ENCODE results near the gene IL13.

IL13 gene

DNA sequence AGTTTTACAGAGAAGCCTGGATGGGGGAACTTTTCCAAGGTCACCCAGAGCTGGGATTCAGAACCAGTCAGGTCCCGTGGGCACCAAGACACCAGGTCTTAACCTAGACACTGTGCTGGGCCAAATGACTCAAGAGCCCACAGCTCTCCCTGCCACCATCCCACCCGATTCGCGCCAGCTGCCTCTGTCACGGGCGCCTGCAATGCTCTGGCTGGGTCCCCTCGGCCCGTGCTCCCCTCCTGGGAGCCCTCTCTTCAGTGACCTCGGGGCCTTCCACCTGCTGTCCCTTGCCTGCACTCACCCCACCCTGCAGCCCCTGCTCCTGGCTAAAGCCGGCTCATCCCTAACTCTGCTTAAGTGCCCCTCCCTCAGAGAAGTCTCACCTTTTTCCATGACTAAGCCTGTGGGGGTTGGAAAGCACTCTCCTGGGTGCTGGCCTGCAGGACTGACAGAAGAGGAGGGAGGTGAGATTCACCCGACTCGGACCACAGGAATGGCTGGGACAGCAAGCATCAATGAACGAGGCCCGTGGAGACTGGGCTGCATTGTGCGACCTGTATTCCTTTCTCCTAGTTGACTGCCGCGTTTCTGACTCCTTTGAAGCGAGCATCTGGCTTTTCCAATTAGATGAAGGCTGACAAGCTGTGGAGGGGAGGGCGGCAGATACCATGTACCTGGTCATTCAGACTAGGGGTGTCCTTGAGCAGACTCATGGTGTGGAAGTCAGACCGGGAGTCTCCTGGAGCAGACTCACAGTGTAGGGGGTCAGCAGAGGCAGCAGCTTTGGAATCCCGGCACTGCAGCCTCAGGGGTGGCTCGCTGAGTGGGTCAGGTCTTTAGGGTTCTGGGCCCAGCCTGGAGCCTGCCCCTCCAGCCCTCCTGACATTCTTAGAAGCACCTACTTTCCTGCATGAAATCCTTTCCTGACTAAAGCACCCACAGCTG is 10.1 kb downstream of the IL13 start:
- H2BK120ac ChIP-seq (ENCODE audit: low read depth, low read length): no peak overlapping the region
- peak overlapping the region; percentile 6 for H2AFZ ChIP-seq (ENCODE audit: low read length)
- H3K18ac ChIP-seq (ENCODE audit: low read length): peak overlapping the region; percentile 49
- H3K27me3 ChIP-seq (ENCODE audit: control insufficient read depth in 3 of 3, insufficient read depth in 3 of 3, low read depth in 1 of 3, low read length in 3 of 3): peaks cover 0 to 21% (median 0%) of the 10 kb centered on the region in 3 experiments
- no peak overlapping the region for H3K27ac ChIP-seq (replicated peaks; ENCODE audit: low read length)
- H3K23ac ChIP-seq (ENCODE audit: low read depth, low read length, poor library complexity): no peak overlapping the region
- no peak overlapping the region for H3K4me2 ChIP-seq (ENCODE audit: insufficient read depth, low read length, poor library complexity, severe bottlenecking)
- H4K91ac ChIP-seq (ENCODE audit: low read depth, low read length, poor library complexity): no peak overlapping the region
- H2AK5ac ChIP-seq (ENCODE audit: low read depth, low read length): no peak overlapping the region
- peaks cover 7 to 14% of the 10 kb centered on the region in 2 donors for H3K4me1 ChIP-seq (ENCODE audit: control insufficient read depth in 2 of 2, insufficient read depth in 1 of 2, low read depth in 1 of 2, low read length in 2 of 2)
- no peak overlapping the region for H3K14ac ChIP-seq (ENCODE audit: low read length)
- H3K36me3 ChIP-seq (replicated peaks in 1 of 2; ENCODE audit: control insufficient read depth in 2 of 2, insufficient read depth in 2 of 2, low read length in 2 of 2): no peaks in the 10 kb centered on the region
- no peak overlapping the region for H3K4me3 ChIP-seq (ENCODE audit: low read length in 2 of 2)
- H2BK15ac ChIP-seq (ENCODE audit: low read length): no peak overlapping the region
- WGBS, 2 donors (ENCODE audit: extremely low coverage in 2 of 2, insufficient read length in 2 of 2, insufficient replicate concordance in 1 of 2): no CpG with 5 or more reads among the region's 22 CpGs
- H3K9me3 ChIP-seq (replicated peaks in 1 of 2; ENCODE audit: control insufficient read depth in 2 of 2, insufficient read depth in 1 of 2, low read depth in 1 of 2, low read length in 2 of 2): no peaks in the 10 kb centered on the region
- no peak overlapping the region for H2BK5ac ChIP-seq (ENCODE audit: low read length)
- H3K79me1 ChIP-seq (ENCODE audit: low read depth, low read length): no peaks in the 10 kb centered on the region
- no peak for DNase-seq (ENCODE audit: low spot score)
- H2BK12ac ChIP-seq (ENCODE audit: low read length): no peak overlapping the region
- no peak overlapping the region for H4K8ac ChIP-seq (ENCODE audit: low read depth, low read length)
- no peak overlapping the region for H3K9ac ChIP-seq (ENCODE audit: low read depth, low read length, poor library complexity)
- H3K4ac ChIP-seq (ENCODE audit: low read length): no peak overlapping the region

DNA sequence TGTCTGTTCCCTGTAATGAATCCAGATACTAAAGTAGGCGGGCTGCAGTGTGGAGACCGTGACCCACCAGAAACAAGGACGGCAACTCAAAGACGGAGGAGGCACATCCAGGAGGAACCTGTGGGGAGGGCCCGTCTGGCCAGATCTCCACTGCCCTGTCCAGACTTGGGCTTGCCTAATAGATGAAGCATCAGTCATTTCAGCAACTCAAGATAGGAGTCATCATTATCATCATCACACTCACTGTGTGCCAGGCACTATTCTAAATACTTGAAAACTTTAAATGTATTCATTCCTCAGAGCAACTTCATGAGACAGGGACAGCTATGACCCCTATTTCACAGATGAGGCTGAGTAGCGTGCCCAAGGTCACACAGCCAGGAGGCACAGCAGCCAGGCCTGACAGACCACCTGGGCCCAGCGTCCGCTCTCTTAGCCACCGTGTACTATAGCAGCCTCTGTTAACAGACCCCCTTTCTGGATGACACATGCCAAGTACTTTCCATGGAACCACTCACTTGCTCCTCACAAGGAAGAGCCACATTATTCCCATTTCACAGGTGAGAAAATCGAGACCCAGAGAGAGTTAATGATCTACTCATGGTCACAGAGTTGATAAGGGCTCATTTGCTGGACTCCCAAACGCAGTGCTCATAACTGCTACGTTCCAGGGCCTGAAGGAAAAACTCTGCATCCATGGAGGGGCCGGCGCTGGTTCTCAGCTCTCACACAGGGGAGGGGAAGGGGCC is 10.9 kb downstream of the IL13 start:
- Histone ChIP-seq H3K4me3 (ENCODE audit: low read length in 2 of 2) (no peak overlapping the region), H3K36me3 (replicated peaks in 1 of 2; ENCODE audit: control insufficient read depth in 2 of 2, insufficient read depth in 2 of 2, low read length in 2 of 2) (no peaks in the 10 kb centered on the region), H2BK15ac (ENCODE audit: low read length) (no peak overlapping the region), H2BK12ac (ENCODE audit: low read length) (no peak overlapping the region), H3K79me1 (ENCODE audit: low read depth, low read length) (no peaks in the 10 kb centered on the region), H3K9ac (ENCODE audit: low read depth, low read length, poor library complexity) (no peak overlapping the region), H3K14ac (ENCODE audit: low read length) (peak overlapping the region; percentile 42), H4K8ac (ENCODE audit: low read depth, low read length) (no peak overlapping the region), H2BK5ac (ENCODE audit: low read length) (no peak overlapping the region), H3K4ac (ENCODE audit: low read length) (no peak overlapping the region), H3K9me3 (replicated peaks in 1 of 2; ENCODE audit: control insufficient read depth in 2 of 2, insufficient read depth in 1 of 2, low read depth in 1 of 2, low read length in 2 of 2) (no peaks in the 10 kb centered on the region), H2AFZ (ENCODE audit: low read length) (no peak overlapping the region), H2BK120ac (ENCODE audit: low read depth, low read length) (no peak overlapping the region), H3K4me2 (ENCODE audit: insufficient read depth, low read length, poor library complexity, severe bottlenecking) (no peak overlapping the region), H3K18ac (ENCODE audit: low read length) (no peak overlapping the region), H3K23ac (ENCODE audit: low read depth, low read length, poor library complexity) (no peak overlapping the region), H4K91ac (ENCODE audit: low read depth, low read length, poor library complexity) (no peak overlapping the region), H3K4me1 (ENCODE audit: control insufficient read depth in 2 of 2, insufficient read depth in 1 of 2, low read depth in 1 of 2, low read length in 2 of 2) (peaks cover 2 to 6% of the 10 kb centered on the region in 2 donors), H3K27ac (replicated peaks; ENCODE audit: low read length) (no peak overlapping the region), H2AK5ac (ENCODE audit: low read depth, low read length) (no peak overlapping the region), H3K27me3 (ENCODE audit: control insufficient read depth in 3 of 3, insufficient read depth in 3 of 3, low read depth in 1 of 3, low read length in 3 of 3) (peaks cover 0 to 27% (median 0%) of the 10 kb centered on the region in 3 experiments)
- WGBS, 2 donors (ENCODE audit: extremely low coverage in 2 of 2, insufficient read length in 2 of 2, insufficient replicate concordance in 1 of 2): no CpG with 5 or more reads among the region's 14 CpGs
- no peak for DNase-seq (ENCODE audit: low spot score)

DNA sequence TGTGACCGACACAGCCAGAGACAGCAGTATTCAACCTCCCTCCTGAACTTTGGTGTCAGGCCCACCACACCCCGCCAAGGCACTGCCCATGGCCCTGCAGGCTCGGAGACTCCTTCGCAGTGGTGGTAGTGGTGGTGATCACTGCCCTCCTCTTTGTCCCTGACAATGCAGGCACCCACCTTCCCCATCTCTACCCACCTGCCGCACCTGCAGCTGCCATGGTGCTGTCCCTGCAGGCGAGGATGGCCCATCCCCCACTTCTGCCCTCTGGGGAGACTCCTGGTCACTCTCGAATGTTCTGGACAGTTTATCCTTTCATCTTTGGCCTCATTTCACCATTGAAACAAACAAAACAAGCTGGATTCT is 11.5 kb downstream of the IL13 start:
- peaks cover 0 to 32% (median 0%) of the 10 kb centered on the region in 3 experiments for H3K27me3 ChIP-seq (ENCODE audit: control insufficient read depth in 3 of 3, insufficient read depth in 3 of 3, low read depth in 1 of 3, low read length in 3 of 3)
- H2BK12ac ChIP-seq (ENCODE audit: low read length): no peak overlapping the region
- H2AFZ ChIP-seq (ENCODE audit: low read length): no peak overlapping the region
- H2BK5ac ChIP-seq (ENCODE audit: low read length): no peak overlapping the region
- no peak overlapping the region for H4K91ac ChIP-seq (ENCODE audit: low read depth, low read length, poor library complexity)
- H4K8ac ChIP-seq (ENCODE audit: low read depth, low read length): no peak overlapping the region
- no peak overlapping the region for H2BK15ac ChIP-seq (ENCODE audit: low read length)
- no peaks in the 10 kb centered on the region for H3K79me1 ChIP-seq (ENCODE audit: low read depth, low read length)
- H3K4me3 ChIP-seq (ENCODE audit: low read length in 2 of 2): no peak overlapping the region
- H3K9ac ChIP-seq (ENCODE audit: low read depth, low read length, poor library complexity): no peak overlapping the region
- H3K9me3 ChIP-seq (replicated peaks in 1 of 2; ENCODE audit: control insufficient read depth in 2 of 2, insufficient read depth in 1 of 2, low read depth in 1 of 2, low read length in 2 of 2): no peaks in the 10 kb centered on the region
- H3K14ac ChIP-seq (ENCODE audit: low read length): peak overlapping the region; percentile 42
- no peak for DNase-seq (ENCODE audit: low spot score)
- H3K27ac ChIP-seq (replicated peaks; ENCODE audit: low read length): no peak overlapping the region
- no peak overlapping the region for H3K4ac ChIP-seq (ENCODE audit: low read length)
- H3K36me3 ChIP-seq (replicated peaks in 1 of 2; ENCODE audit: control insufficient read depth in 2 of 2, insufficient read depth in 2 of 2, low read length in 2 of 2): no peaks in the 10 kb centered on the region
- H3K4me2 ChIP-seq (ENCODE audit: insufficient read depth, low read length, poor library complexity, severe bottlenecking): no peak overlapping the region
- no peak overlapping the region for H2AK5ac ChIP-seq (ENCODE audit: low read depth, low read length)
- H3K18ac ChIP-seq (ENCODE audit: low read length): no peak overlapping the region
- H3K23ac ChIP-seq (ENCODE audit: low read depth, low read length, poor library complexity): no peak overlapping the region
- no peak overlapping the region for H2BK120ac ChIP-seq (ENCODE audit: low read depth, low read length)
- no CpG with 5 or more reads among the region's 7 CpGs for WGBS, 2 donors (ENCODE audit: extremely low coverage in 2 of 2, insufficient read length in 2 of 2, insufficient replicate concordance in 1 of 2)
- H3K4me1 ChIP-seq (ENCODE audit: control insufficient read depth in 2 of 2, insufficient read depth in 1 of 2, low read depth in 1 of 2, low read length in 2 of 2): peaks cover 0 to 3% of the 10 kb centered on the region in 2 donors
